GM10248 (cell line): ENCODE measurements around the gene DSP.

Experiments used
- CTCF ChIA-PET: fragments of 300-600 bp; sonication (Branson Sonifier 250); formaldehyde crosslinking; extraction: SDS; loops from one replicate; lab custom pipeline; 2021; ENCODE audit warnings: antibody characterized with exemption; lab: Yijun Ruan, JAX
- POLR2A ChIA-PET: fragments of 350-650 bp; sonication (Branson Sonifier 250); formaldehyde crosslinking; extraction: SDS; loops from one replicate; lab custom pipeline; 2020; ENCODE audit warnings: antibody characterized with exemption; lab: Yijun Ruan, JAX
- DNase-seq: peaks from one replicate; pipeline ENCODE4 v3.0.0; 2012; ENCODE audit errors: extremely low spot score
- TF ChIP-seq, protein P1 (sequence below): IDR thresholded peaks from 2 replicates; pipeline ENCODE4 v1.5.1; 2012; ENCODE audit warnings: mild to moderate bottlenecking, low read depth; ENCODE audit errors: extremely low read depth, missing control alignments, control extremely low read depth

DSP gene

DNA sequence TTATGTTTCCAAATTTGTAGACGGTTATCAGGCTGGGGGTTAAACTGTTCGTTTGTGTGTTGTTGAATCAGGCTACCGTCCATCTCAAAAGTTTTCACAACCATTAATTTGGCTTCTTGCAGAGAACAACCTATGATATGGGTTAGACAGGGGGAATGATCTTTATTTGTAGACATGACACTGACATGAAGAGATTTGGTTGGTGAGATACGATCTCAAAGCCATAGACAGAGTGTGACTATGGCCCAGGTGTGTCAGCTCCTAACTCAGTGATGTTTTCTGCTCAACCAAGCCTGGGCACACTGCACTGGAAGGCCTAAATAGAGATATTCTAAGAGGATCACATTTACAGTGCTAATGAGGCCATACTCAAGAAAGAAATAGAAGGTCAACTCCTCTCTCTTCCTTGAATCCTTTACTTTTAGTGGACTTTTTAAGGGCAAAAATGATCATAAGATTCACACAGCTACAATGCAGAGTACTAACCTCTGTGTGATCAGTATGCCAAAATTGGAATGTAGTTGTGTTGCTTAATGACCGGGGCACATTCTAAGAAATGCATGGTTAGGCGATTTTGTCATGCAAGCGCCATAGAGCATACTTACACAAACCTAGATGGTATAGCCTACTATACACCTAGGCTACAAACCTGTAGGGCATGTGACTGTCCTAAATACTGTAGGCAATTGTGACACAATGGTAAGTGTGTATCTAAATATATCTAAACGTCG is 30.9 kb downstream of the DSP start:
- DNase-seq, result no peak
- TF ChIP-seq, protein P1, sequence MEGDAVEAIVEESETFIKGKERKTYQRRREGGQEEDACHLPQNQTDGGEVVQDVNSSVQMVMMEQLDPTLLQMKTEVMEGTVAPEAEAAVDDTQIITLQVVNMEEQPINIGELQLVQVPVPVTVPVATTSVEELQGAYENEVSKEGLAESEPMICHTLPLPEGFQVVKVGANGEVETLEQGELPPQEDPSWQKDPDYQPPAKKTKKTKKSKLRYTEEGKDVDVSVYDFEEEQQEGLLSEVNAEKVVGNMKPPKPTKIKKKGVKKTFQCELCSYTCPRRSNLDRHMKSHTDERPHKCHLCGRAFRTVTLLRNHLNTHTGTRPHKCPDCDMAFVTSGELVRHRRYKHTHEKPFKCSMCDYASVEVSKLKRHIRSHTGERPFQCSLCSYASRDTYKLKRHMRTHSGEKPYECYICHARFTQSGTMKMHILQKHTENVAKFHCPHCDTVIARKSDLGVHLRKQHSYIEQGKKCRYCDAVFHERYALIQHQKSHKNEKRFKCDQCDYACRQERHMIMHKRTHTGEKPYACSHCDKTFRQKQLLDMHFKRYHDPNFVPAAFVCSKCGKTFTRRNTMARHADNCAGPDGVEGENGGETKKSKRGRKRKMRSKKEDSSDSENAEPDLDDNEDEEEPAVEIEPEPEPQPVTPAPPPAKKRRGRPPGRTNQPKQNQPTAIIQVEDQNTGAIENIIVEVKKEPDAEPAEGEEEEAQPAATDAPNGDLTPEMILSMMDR, result no peak
- ChIA-PET POLR2A (no interaction called here), CTCF (interaction anchor here (1.6 kb wide), 1 partner anchor 15 kb away, joined by 3 read pairs; no protein-coding TSS in a partner anchor)

DNA sequence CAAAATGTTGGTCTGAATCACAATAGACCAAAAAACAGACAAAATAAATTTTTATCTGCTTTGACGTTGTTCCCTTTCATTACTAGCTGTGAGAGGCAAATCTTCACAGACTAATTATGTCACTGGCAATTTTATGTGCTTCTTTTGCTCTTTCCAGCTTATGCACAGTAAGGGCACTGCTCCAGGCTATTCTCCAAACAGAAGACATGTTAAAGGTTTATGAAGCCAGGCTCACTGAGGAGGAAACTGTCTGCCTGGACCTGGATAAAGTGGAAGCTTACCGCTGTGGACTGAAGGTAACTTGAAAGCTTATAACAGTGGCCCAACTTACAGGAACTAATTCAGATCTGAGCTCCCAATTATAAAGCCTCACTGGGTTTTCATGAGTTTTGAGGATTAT is 33.0 kb downstream of the DSP start:
- TF ChIP-seq, protein P1, result no peak
- CTCF ChIA-PET, result interaction anchor here (1.1 to 1.3 kb wide), 3 partner anchors 11 to 25 kb away, joined by 3 to 4 read pairs (median 4); no protein-coding TSS in a partner anchor
- POLR2A ChIA-PET, result no interaction called here

DNA sequence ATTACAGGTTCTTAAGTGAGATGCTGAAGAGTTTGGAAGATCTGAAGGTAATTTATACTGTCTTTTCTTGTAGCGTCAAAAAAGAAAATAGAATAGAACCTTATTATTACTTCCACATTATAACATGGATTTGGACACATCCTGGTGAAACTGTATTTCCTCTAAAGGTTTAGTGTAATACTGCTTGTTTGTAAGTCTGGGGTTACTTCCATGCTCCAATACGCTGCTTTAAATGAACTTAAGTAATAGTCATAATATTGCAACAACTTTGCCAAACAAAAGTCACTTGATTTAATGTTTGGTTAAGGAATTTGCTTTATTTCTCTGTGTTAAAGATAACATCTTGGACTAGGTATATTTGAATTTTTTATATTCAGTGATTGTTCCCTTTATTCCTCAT is 37.0 kb downstream of the DSP start:
- CTCF ChIA-PET, result no interaction called here
- POLR2A ChIA-PET, result no interaction called here
- no peak for DNase-seq
- TF ChIP-seq, protein P1, result no peak

More for the DNA sequence above, 33.0 kb downstream of the DSP start:
- no peak for DNase-seq

DNA sequence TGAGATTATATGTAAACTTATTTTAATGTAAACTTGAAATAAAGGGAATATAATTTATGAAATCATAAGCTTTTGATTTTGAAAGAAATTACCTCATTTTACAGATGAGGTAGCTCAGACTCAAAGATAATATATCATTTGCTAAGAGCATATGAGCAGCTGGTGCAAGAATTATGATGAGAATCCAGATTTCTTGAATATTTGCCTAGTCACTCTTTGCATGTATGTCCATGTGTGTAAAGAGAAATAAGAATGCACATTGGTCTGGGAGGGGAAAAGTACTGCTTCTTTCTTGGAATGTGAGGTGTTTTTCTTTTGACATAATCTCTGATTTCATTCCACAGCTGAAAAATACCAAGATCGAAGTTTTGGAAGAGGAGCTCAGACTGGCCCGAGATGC is 37.5 kb downstream of the DSP start:
- TF ChIP-seq, protein P1, result no peak
- ChIA-PET CTCF (interaction anchor here (0.8 kb wide), 1 partner anchor 11 kb away, joined by 3 read pairs; the partner anchor contains the start of gene SNRNP48), POLR2A (no interaction called here)
- no peak for DNase-seq

DNA sequence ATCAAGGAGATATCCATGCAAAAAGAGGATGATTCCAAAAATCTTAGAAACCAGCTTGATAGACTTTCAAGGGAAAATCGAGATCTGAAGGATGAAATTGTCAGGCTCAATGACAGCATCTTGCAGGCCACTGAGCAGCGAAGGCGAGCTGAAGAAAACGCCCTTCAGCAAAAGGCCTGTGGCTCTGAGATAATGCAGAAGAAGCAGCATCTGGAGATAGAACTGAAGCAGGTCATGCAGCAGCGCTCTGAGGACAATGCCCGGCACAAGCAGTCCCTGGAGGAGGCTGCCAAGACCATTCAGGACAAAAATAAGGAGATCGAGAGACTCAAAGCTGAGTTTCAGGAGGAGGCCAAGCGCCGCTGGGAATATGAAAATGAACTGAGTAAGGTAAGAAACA is 38.4 kb downstream of the DSP start:
- DNase-seq, result no peak
- ChIA-PET CTCF (interaction anchor here (0.8 kb wide), 1 partner anchor 10 kb away, joined by 3 read pairs; the partner anchor contains the start of gene SNRNP48), POLR2A (no interaction called here)
- TF ChIP-seq, protein P1, result no peak

DNA sequence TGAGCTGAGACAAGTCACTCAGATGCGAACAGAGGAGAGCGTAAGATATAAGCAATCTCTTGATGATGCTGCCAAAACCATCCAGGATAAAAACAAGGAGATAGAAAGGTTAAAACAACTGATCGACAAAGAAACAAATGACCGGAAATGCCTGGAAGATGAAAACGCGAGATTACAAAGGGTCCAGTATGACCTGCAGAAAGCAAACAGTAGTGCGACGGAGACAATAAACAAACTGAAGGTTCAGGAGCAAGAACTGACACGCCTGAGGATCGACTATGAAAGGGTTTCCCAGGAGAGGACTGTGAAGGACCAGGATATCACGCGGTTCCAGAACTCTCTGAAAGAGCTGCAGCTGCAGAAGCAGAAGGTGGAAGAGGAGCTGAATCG is 39.1 kb downstream of the DSP start:
- ChIA-PET POLR2A (no interaction called here), CTCF (interaction anchor here (0.6 kb wide), 1 partner anchor 35 kb away, joined by 3 read pairs; no protein-coding TSS in a partner anchor)
- no peak for DNase-seq
- TF ChIP-seq, protein P1, result no peak
